Loucy (cell line): ENCODE data around the gene S1PR5.

Experiments used
- EZH2phosphoT487 ChIP-seq: fragments of 200-600 bp; IDR thresholded peaks from 2 replicates; pipeline ENCODE4 v1.6.1; 2018; ENCODE audit warnings: antibody characterized with exemption, mild to moderate bottlenecking, moderate library complexity, borderline replicate concordance
- TF ChIP-seq, protein P1 (sequence below): fragments of 200-600 bp; sonication (generic); conservative IDR thresholded peaks from 2 replicates; pipeline ENCODE4 v1.5.1; 2014; ENCODE audit warnings: mild to moderate bottlenecking, antibody characterized with exemption, low read length

DNA sequence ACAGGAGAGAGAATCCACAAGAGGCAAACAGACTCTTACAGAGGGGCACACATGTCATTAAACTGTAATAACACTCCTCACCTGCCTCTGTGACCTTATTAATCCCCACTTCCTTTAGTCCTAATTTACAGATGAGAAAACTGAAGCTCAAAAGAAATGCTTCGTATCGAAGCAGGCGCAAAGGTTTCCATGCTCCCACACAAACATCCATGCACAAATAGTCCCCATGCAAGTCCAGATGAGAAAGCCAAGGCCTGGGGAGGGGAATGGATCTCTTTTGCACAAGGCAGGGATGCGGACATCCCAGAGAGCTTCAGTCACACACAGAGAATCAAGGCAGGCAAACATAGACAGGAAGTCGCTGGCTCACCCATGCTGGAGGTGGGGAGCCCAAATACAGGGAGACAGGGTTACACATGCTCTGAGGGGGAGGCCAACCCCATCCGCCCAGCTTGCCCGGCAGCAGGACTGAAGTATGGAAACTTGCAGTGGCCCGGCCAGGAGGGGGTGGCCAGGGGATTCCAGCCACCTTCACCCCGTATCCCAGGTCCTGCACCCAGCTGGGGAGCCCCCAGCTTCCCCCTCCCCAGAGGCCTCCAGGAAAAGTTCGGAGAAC is 468 bp downstream of the S1PR5 start:
- TF ChIP-seq, protein P1, sequence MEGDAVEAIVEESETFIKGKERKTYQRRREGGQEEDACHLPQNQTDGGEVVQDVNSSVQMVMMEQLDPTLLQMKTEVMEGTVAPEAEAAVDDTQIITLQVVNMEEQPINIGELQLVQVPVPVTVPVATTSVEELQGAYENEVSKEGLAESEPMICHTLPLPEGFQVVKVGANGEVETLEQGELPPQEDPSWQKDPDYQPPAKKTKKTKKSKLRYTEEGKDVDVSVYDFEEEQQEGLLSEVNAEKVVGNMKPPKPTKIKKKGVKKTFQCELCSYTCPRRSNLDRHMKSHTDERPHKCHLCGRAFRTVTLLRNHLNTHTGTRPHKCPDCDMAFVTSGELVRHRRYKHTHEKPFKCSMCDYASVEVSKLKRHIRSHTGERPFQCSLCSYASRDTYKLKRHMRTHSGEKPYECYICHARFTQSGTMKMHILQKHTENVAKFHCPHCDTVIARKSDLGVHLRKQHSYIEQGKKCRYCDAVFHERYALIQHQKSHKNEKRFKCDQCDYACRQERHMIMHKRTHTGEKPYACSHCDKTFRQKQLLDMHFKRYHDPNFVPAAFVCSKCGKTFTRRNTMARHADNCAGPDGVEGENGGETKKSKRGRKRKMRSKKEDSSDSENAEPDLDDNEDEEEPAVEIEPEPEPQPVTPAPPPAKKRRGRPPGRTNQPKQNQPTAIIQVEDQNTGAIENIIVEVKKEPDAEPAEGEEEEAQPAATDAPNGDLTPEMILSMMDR: no peak
- TF ChIP-seq EZH2phosphoT487: no peak
